NCI-H345 treated with DMSO at 0.1 percent for 48 hours (cell line): ENCODE measurements around the gene ZCCHC24.

ENCODE experiments used
- DNase-seq: peaks from one replicate; lab custom pipeline; 2025; ENCODE audit not compliant: unreplicated experiment; lab: John Stamatoyannopoulos, UW

ZCCHC24 gene

GRCh38 chr10:79400146-79401004, 45.0 kb downstream of the ZCCHC24 start:
- no peak for DNase-seq

- DNase-seq, result no peak
These were observed 46.1 kb downstream of the ZCCHC24 start for GRCh38 chr10:79399223-79399831.

GRCh38 chr10:79398642-79399041, 46.8 kb downstream of the ZCCHC24 start:
- DNase-seq, result no peak

- no peak for DNase-seq
These were observed 47.7 kb downstream of the ZCCHC24 start for GRCh38 chr10:79397575-79398303.

GRCh38 chr10:79397051-79397450, 48.4 kb downstream of the ZCCHC24 start:
- DNase-seq, result no peak

GRCh38 chr10:79396520-79396919, 48.9 kb downstream of the ZCCHC24 start:
- no peak for DNase-seq

- no peak for DNase-seq
These were observed 50.8 kb downstream of the ZCCHC24 start for GRCh38 chr10:79394664-79395063.

GRCh38 chr10:79393924-79394610, 51.4 kb downstream of the ZCCHC24 start:
- DNase-seq, result no peak

GRCh38 chr10:79393221-79393923, 52.1 kb downstream of the ZCCHC24 start:
- DNase-seq, result no peak

- no peak for DNase-seq
These were observed 52.8 kb downstream of the ZCCHC24 start for GRCh38 chr10:79392506-79393176.

GRCh38 chr10:79392020-79392398, 53.4 kb downstream of the ZCCHC24 start:
- DNase-seq, result no peak

GRCh38 chr10:79391231-79392019, 54.0 kb downstream of the ZCCHC24 start:
- no peak for DNase-seq

- DNase-seq, result no peak
These were observed 54.7 kb downstream of the ZCCHC24 start for GRCh38 chr10:79390551-79391229.

GRCh38 chr10:79390057-79390456, 55.4 kb downstream of the ZCCHC24 start:
- DNase-seq, result no peak

GRCh38 chr10:79387974-79388850, 57.2 kb downstream of the ZCCHC24 start:
- no peak for DNase-seq

- no peak for DNase-seq
These were observed 57.9 kb downstream of the ZCCHC24 start for GRCh38 chr10:79387466-79387973.

GRCh38 chr10:79386637-79387465, 58.6 kb downstream of the ZCCHC24 start:
- DNase-seq, result no peak
